ENCODE results near the gene HARS1.
"Not testable (repeated sequence)": the region's sequence is repeated elsewhere in the genome, so short reads cannot be mapped to it uniquely, and the experiment has no call there.

Gene HARS1

GRCh38 chr5:140627972-140628371, 63.2 kb downstream of the HARS1 start:
- H3K4me2 ChIP-seq, result peak overlapping the region in 2 of 11 experiments; percentile 58 to 61; a peak in 3 of 22 replicates
- peaks cover 0 to 11% (median 0%) of the 10 kb centered on the region in 11 experiments; a peak in 4 of 22 replicates for H4K20me1 ChIP-seq
- peaks cover 0 to 41% (median 9%) of the 10 kb centered on the region in 11 experiments; a peak in 10 of 22 replicates for H3K36me3 ChIP-seq
- no peak overlapping the region; a peak in 2 of 22 replicates for H3K9ac ChIP-seq
- peaks cover 35 to 86% (median 53%) of the 10 kb centered on the region in 11 experiments for H3K9me3 ChIP-seq (replicated peaks in 1 of 11)
- H3K27ac ChIP-seq, result peak overlapping the region in 2 of 11 experiments; percentile 89 to 95; a peak in 5 of 22 replicates
- peaks cover 0 to 78% (median 23%) of the 10 kb centered on the region in 10 experiments; a peak in 15 of 20 replicates for H3K4me1 ChIP-seq
- no peak for TF ChIP-seq Cebpa-rat (IDR thresholded peaks at IDR 0.05)
- peaks cover 0 to 31% (median 27%) of the 10 kb centered on the region in 11 experiments; a peak in 17 of 22 replicates for H3K27me3 ChIP-seq
- H3K4me3 ChIP-seq, result 0 out of 20 replicates have a peak overlapping the region, but pooled peaks of 1 of the 10 experiments have one; percentile 33

- Histone ChIP-seq H3K27ac (peak overlapping the region in 3 of 11 experiments; percentile 30 to 54 (median 50); a peak in 4 of 22 replicates), H3K4me1 (peaks cover 0 to 91% (median 7%) of the 10 kb centered on the region in 10 experiments; a peak in 10 of 20 replicates), H3K36me3 (peaks cover 0 to 15% (median 0%) of the 10 kb centered on the region in 11 experiments; a peak in 5 of 22 replicates), H3K4me2 (peak overlapping the region in 3 of 11 experiments; percentile 18 to 79 (median 46); a peak in 4 of 22 replicates), H3K9me3 (replicated peaks in 1 of 11) (peaks cover 30 to 66% (median 42%) of the 10 kb centered on the region in 11 experiments)
- H3K4me3 ChIP-seq, H3K27me3 ChIP-seq, H4K20me1 ChIP-seq, H3K9ac ChIP-seq: not testable (repeated sequence)
These were observed 66.3 kb downstream of the HARS1 start for GRCh38 chr5:140624886-140625285.

All from BLaER1 treated with 17β-estradiol and CSF1 and Interleukin-3, amounts not matched to agents 10 nM and 100 nM (cell line).